Hypothalamus (tissue), 51 donors: Measurements from ENCODE around the gene STAB2.

Experiments used
- DNase-seq, 51 donors: peaks; one replicate each; lab custom pipeline; 2025; lab: John Stamatoyannopoulos, UW

Gene STAB2

GRCh38 chr12:103578926-103579325 lies 8.1 kb upstream of the STAB2 start:
- DNase-seq = no peak

GRCh38 chr12:103580026-103580425 lies 7.0 kb upstream of the STAB2 start:
- no peak for DNase-seq

DNA sequence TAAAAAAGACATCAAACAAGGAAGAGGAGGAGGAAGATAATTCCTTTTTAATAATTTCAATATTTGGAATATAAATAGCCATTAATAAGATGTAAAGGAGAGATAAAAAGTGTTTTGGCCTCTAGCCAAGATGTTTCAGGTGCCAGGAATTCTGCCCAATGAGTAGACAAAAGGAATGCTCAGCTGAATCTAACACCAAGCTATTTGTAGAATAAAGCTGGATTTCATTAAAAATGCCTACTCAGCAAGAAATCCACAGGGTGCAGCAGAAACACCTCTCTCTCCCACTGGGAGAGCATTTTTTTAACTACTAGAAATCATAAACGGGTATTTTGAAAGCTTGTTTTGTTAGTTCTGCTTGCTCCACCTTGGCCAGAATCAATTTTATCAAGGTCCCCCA lies 4.1 kb upstream of the STAB2 start:
- DNase-seq = no peak

DNA sequence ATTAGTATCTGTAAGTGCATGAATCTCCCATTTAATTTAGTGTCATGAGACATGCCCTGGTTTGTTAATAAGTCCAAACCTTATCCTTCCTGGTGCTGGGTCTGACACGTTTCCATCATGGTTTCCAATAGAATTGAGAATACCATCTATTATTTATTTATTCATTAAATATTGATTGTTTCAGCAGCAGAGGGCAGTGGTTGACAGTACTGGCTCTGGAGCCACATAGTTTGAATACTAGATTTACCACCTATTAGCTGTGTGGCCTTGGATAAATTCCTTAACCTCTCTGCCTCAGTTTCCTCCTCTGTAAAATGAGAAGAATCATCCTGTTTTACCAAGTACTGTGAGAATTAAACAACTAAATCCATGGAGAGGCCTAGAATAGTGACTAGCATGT lies 941 bp upstream of the STAB2 start:
- DNase-seq = no peak

DNA sequence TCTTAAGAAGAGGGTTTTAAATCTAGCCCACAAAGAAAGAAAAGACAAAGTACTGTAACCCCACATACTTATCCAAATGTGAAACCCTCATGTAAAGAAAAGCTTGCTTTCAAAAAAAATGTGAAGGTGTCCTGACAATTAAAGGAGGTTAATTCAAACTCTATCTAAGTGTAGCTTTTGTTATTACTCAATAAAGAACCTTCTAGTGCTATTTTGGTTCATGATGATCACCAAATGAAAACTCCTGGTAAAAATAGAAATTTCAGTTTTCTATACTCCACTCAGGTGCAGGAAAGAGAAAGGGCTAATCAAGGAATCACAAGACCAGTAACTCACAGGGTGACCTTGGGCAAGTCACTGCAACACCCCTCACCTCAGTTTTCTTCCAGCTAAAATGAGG lies 1.6 kb downstream of the STAB2 start:
- DNase-seq = no peak

- no peak for DNase-seq
These were observed 2.4 kb downstream of the STAB2 start for GRCh38 chr12:103589517-103589916.

- no peak for DNase-seq
These were observed 3.2 kb downstream of the STAB2 start for GRCh38 chr12:103590271-103590670.

GRCh38 chr12:103596981-103597380 lies 9.9 kb downstream of the STAB2 start:
- DNase-seq = no peak

DNA sequence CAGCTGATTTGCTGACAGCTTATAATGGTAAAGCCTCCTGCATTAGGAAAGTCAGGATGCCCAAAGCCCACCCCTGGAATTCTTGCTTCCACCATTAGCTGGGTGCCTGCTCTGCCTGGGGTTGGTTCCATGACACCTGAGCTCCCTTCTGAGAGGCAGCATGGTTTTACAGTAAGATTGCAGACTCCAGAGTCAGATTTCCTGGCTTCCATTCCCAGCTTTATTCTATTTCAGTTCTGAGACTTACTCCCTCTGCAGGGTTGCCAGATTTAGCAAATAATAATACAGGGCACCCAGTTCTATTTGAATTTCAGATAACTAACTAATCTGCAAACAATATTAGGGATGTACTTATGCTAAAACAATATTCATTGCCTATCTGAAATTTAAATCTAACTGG lies 12.2 kb downstream of the STAB2 start:
- DNase-seq = no peak

DNA sequence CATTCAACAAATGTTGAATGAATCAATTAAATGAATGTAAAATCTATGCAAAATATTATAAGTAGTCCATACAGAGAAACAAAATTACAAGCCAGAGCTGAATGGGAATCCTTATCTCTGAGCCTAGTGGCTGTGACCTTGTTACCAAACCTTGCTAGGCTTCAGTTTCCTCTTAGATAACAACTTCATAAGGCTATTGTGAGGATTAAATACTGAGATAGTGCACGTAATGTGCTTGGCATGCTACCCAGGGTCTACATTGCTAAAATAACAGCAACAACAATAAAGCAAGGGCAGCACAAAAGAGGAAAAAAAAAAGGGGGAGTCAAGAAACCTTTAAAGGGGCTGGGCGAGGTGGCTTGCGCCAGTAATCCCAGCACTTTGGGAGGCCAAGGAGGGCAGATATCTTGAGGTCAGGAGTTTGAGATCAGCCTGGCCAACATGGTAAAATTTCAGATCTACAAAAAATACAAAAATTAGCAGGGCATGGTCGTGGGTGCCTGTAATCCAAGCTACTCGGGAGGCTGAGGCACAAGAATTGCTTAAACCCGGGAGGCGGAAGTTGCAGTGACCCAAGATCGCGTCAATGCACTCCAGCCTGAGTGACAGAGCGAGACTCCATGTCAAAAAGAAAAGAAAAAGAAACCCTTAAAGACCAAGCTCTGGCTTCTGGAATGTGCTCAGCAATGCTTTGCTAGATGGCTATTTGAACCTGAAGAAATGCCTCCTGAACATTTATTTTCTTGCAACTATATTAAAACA lies 14.1 kb downstream of the STAB2 start:
- DNase-seq = no peak

- no peak for DNase-seq
These were observed 33.3 kb downstream of the STAB2 start for GRCh38 chr12:103620395-103620794.

- DNase-seq = no peak
These were observed 36.6 kb downstream of the STAB2 start for GRCh38 chr12:103623716-103624115.

- DNase-seq = peak in 29 of 51 donors; percentile 2 to 64 (median 17)
These were observed 39.4 kb downstream of the STAB2 start for GRCh38 chr12:103626498-103626897.

- DNase-seq = peak in 1 of 51 donors; percentile 1
These were observed 40.2 kb downstream of the STAB2 start for GRCh38 chr12:103627189-103627855.

DNA sequence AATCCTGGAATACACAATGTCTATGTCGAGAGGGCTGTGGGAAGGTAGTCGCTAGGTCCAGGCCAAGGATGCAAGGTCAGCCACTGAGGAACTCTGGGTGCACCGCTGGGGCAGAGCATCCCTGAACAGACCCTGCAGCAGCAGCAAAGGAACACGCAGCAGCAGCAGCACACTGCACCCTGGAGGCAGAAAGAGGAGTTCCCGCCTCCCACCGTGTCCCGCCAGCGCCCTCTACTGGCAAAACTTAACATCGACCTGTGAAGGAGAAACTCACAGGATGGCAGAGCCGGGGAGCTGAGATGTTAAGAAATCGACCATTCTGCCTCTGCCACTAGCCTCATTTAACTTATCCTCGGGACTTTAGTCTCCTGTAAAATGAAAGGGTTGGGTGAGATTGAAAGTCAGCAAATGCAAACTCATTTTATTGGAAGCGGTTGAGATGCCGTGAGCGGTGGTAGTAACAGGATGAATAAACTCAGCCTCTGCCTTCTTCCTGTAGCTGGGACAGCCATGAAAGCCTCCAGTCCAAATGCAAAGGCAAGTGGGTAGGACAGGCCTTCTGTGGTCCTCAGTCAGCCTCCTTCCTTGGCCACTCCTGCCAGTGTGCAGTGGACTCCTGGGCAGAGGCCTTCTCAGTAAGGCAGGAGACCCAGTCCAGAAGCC lies 45.6 kb downstream of the STAB2 start:
- peak in 4 of 51 donors; percentile 3 to 12 (median 11) for DNase-seq

- DNase-seq = no peak
These were observed 47.7 kb downstream of the STAB2 start for GRCh38 chr12:103634732-103635131.

DNA sequence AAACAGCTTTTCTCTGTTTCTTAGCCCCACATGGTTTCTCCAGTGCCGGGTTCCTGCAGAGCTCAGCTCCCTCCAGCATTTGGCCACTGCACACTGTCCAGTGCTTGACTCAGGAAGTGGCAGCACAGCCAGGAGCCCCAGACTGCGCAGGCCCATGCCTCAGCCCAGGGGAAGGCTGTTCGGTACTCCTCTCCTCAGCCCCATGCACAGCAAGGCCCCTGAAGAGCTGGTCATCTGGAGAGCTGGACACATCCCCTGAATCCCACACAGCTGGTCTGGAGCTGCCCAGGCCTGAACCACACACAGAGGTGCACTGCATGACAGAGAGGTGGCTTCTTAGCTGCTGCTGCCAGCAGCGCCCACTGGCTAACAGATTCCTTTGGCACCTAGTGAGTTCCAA lies 48.3 kb downstream of the STAB2 start:
- DNase-seq = peak in 1 of 51 donors; percentile 2

DNA sequence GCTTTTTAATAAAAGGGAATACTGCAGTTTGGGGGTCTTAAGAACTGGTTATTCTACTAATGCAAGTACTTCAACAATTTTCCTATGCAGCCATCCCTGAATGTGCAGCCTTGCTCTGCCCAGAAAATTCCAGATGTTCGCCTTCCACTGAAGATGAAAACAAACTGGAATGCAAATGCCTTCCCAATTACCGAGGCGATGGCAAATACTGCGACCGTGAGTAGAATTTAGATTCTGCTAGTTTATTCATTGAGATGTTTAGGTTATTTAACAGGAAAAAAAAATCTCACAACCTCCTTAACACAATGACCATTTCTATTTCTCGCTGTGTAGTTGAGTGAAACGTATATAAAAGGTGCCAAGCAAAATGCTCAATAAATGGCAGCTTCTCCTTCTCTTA lies 49.9 kb downstream of the STAB2 start:
- no peak for DNase-seq

DNA sequence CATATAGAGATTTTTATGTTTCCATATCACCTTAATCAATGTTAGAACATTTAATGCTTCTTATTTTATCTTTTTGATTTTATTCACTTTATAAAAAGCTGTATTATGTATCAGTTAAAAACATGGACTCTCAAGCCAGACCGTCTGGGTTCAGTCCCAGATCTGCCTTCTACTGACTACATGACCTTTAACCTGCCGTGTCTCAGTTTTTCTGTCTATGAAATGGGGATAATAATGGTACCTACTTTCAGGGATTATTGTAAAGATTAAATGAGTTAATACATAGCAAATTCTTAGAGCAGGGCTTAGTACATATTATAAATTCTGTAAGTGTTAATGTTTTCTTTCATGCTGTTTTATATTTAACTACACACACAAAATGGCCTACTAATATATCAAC lies 50.4 kb downstream of the STAB2 start:
- no peak for DNase-seq

- no peak for DNase-seq
These were observed 52.9 kb downstream of the STAB2 start for GRCh38 chr12:103639983-103640382.

DNA sequence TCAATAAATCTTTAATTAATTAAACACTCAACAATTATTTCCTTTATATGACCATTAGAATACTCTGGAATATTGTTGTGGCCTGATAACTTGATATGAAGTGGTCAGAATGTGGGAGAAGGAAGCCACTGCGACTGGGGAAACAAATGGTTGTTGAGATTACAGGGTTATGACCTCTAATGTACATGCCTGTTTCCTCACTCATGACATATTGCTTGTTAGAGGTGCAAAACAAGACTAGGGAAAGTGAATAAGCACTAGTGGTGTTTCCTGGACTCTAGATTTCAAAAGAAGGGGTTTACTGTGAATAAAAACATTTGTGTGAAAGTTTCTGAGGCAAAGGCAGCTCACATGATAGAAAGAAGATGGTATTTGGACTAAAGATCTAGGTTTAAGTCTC lies 53.3 kb downstream of the STAB2 start:
- no peak for DNase-seq

- no peak for DNase-seq
These were observed 53.8 kb downstream of the STAB2 start for GRCh38 chr12:103640831-103641230.
